ENCODE measurements around the gene TIMM21.

DNA sequence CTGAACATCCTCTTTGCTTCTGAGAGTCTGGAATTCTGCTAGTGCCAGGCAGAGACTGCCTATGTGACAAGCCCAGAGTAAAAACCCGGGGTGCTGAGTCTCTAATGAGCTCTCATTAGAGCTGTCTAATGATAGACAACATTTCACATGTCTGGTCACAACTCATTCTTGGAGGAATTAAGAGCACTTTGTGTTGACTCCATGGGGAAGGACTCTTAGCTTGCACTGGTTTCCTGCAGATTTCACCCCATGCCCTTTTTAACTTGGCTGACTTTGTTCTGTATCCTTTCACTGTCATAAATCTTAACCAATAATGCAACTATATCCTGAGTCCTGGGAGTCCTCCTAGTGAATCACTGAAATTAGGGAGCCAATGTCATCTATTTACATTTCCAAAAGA is 34.2 kb upstream of the TIMM21 start:
- TF ChIP-seq GATA2 (IDR thresholded peaks at IDR 0.05; ENCODE audit: low read depth, low read length) (no peak), GATA3 (IDR thresholded peaks at IDR 0.05; ENCODE audit: low read depth, low read length) (no peak)
